WTC11 (cell line): ENCODE data around the gene B4GALNT3. TPM values are rescaled to one million over a fixed set of nuclear protein-coding genes. Genes with fewer than 3 reads are reported as not detected.

ENCODE experiments used
- ATAC-seq: fragments of 200-7000 bp; cut with Tn5 transposase; 2 replicates; pipeline ENCODE4 v1.10.0; 2021; ENCODE audit warnings: mild to moderate bottlenecking, moderate library complexity
- CTCF ChIA-PET: fragments of 300-600 bp; sonication (Branson Sonifier 250); formaldehyde crosslinking; loops from one replicate; lab custom pipeline; 2021; ENCODE audit warnings: antibody characterized with exemption; lab: Charles Lee
- POLR2A ChIA-PET: fragments of 350-600 bp; sonication (Branson Sonifier 250); formaldehyde crosslinking; loops from one replicate; lab custom pipeline; 2021; ENCODE audit warnings: antibody characterized with exemption; lab: Charles Lee
- DNase-seq: peaks from one replicate; pipeline ENCODE4 v3.0.0; 2021; ENCODE audit warnings: low spot score
- H3K27ac Mint-ChIP-seq: 2 replicates; pipeline ENCODE4 v1.8.0; 2021; ENCODE audit warnings: mixed read lengths
- H3K27me3 Mint-ChIP-seq: 2 replicates; pipeline ENCODE4 v1.8.0; 2021; ENCODE audit warnings: low read depth, mild to moderate bottlenecking, moderate library complexity, mixed read lengths
- H3K36me3 Mint-ChIP-seq: 2 replicates; pipeline ENCODE4 v1.8.0; 2021; ENCODE audit warnings: mixed read lengths
- H3K4me1 Mint-ChIP-seq: 2 replicates; pipeline ENCODE4 v1.8.0; 2022; ENCODE audit warnings: mixed read lengths
- H3K4me3 Mint-ChIP-seq: 2 replicates; pipeline ENCODE4 v1.8.0; 2021; ENCODE audit warnings: mild to moderate bottlenecking, moderate library complexity, mixed read lengths
- H3K9me3 Mint-ChIP-seq: 2 replicates; pipeline ENCODE4 v1.8.0; 2021; ENCODE audit warnings: mixed read lengths
- AFF4 ChIP-seq: sonication (generic); formaldehyde crosslinking; IDR thresholded peaks from 2 replicates; pipeline ENCODE4 v1.8.1; 2023; ENCODE audit warnings: mild to moderate bottlenecking, missing genetic modification reagents, borderline replicate concordance
- AR ChIP-seq: fragments of 250-450 bp; sonication (Bioruptor Pico); IDR thresholded peaks from 2 replicates; pipeline ENCODE4 v1.9.0; 2021; ENCODE audit warnings: mild to moderate bottlenecking
- E2F5 ChIP-seq: sonication (generic); formaldehyde crosslinking; IDR thresholded peaks from 2 replicates; pipeline ENCODE4 v1.8.1; 2022; ENCODE audit warnings: mild to moderate bottlenecking, moderate library complexity, missing genetic modification reagents
- JAZF1 ChIP-seq: fragments of 250-450 bp; sonication (Bioruptor Pico); IDR thresholded peaks from 2 replicates; pipeline ENCODE4 v1.9.0; 2021; ENCODE audit warnings: moderate library complexity, mild to moderate bottlenecking, inconsistent platforms
- KAT7 ChIP-seq: sonication (generic); formaldehyde crosslinking; IDR thresholded peaks from 2 replicates; pipeline ENCODE4 v1.8.1; 2023; ENCODE audit warnings: missing genetic modification reagents, mild to moderate bottlenecking, borderline replicate concordance
- MLX ChIP-seq: sonication (generic); formaldehyde crosslinking; IDR thresholded peaks from 2 replicates; pipeline ENCODE4 v1.8.1; 2023; ENCODE audit warnings: mild to moderate bottlenecking, missing genetic modification reagents, moderate library complexity
- NFYB ChIP-seq: sonication (generic); formaldehyde crosslinking; conservative IDR thresholded peaks from 2 replicates; pipeline ENCODE4 v1.8.0; 2022; ENCODE audit warnings: low read depth, missing genetic modification reagents
- NR1H2 ChIP-seq: sonication (generic); formaldehyde crosslinking; IDR thresholded peaks from 2 replicates; pipeline ENCODE4 v1.9.0; 2021; ENCODE audit warnings: mild to moderate bottlenecking, moderate library complexity, missing genetic modification reagents
- SMAD4 ChIP-seq: sonication (generic); formaldehyde crosslinking; IDR thresholded peaks from 2 replicates; pipeline ENCODE4 v1.8.0; 2022; ENCODE audit warnings: mild to moderate bottlenecking, missing genetic modification reagents
- USF1 ChIP-seq: sonication (generic); formaldehyde crosslinking; IDR thresholded peaks from 2 replicates; pipeline ENCODE4 v1.8.0; 2022; ENCODE audit warnings: mild to moderate bottlenecking, missing genetic modification reagents
- ZMAT4 ChIP-seq: fragments of 250-450 bp; sonication (Bioruptor Pico); IDR thresholded peaks from 2 replicates; pipeline ENCODE4 v1.9.0; 2021; ENCODE audit warnings: mild to moderate bottlenecking
- ZNF281 ChIP-seq: sonication (generic); formaldehyde crosslinking; IDR thresholded peaks from 2 replicates; pipeline ENCODE4 v1.8.0; 2023; ENCODE audit warnings: mild to moderate bottlenecking, missing genetic modification reagents
- total RNA-seq: library from RNA; stranded (reverse); gene quantifications from 3 replicates; pipeline ENCODE4 v1.2.3, GENCODE V29; 2021

B4GALNT3 gene
- total RNA-seq, 1 experiment from 2014 or later, result 19.0 TPM

GRCh38 chr12:599756-600155, 140.0 kb downstream of the B4GALNT3 start:
- ChIA-PET POLR2A (no interaction called here), CTCF (interaction anchor here (0.6 to 4.9 kb wide), 3 partner anchors 24 to 151 kb away, joined by 3 to 17 read pairs (median 4); no protein-coding TSS in a partner anchor)
- Mint-ChIP-seq H3K4me1 (peaks cover 9% of the 10 kb centered on the region), H3K27ac (no peak overlapping the region), H3K27me3 (no peaks in the 10 kb centered on the region), H3K4me3 (no peak overlapping the region), H3K36me3 (no peaks in the 10 kb centered on the region), H3K9me3 (no peaks in the 10 kb centered on the region; the same call in 1 of the 2 replicates)
- DNase-seq (no peak), ATAC-seq (no peak)
- no peak for TF ChIP-seq MLX (CRISPR knock-in tag)
- no peak for TF ChIP-seq NFYB (CRISPR knock-in tag)
- no peak for TF ChIP-seq ZMAT4 (CRISPR knock-in tag)
- TF ChIP-seq JAZF1 (CRISPR knock-in tag), result no peak
- no peak for TF ChIP-seq NR1H2
- no peak for TF ChIP-seq ZNF281 (CRISPR knock-in tag)
- TF ChIP-seq USF1, result no peak
- no peak for TF ChIP-seq AR (CRISPR knock-in tag)
- TF ChIP-seq E2F5, result no peak
- no peak for TF ChIP-seq SMAD4 (CRISPR knock-in tag)
- no peak for TF ChIP-seq KAT7 (CRISPR knock-in tag)
- no peak for TF ChIP-seq AFF4
